GM19397 (cell line): ENCODE measurements around the gene SIRT5.
A peak's percentile ranks its signal among the peaks of the same experiment; 100 is the strongest.

Source experiments
- ATAC-seq: cut with Tn5 transposase; IDR thresholded peaks from one replicate; pipeline ENCODE4 v1.9.1; 2021; ENCODE audit warnings: mild to moderate bottlenecking, moderate library complexity; ENCODE audit not compliant: unreplicated experiment

The SIRT5 gene

GRCh38 chr6:13550656-13551055 is 23.7 kb upstream of the SIRT5 start:
- no peak for ATAC-seq

DNA sequence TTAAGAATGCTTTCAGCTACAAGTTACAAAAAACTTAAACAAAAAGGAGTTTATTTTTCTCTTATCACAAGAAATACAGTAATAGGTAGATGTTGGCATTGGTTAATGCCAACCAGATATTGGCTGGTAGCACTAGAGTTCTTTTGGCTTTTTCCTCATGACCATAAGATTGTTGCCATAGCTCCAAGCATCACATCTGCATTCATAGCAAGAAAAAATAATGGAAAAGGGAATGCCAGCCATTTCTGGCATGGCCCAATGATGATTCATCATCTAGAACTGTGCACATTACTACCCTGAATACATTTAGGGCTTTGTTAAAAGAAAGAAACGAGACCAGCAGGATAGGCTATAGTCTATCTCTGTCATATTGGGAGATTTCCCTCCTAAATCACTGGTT is 20.8 kb upstream of the SIRT5 start:
- ATAC-seq: no peak

- no peak for ATAC-seq
Measured at GRCh38 chr6:13554929-13555333, 19.5 kb upstream of the SIRT5 start.

GRCh38 chr6:13557841-13558240 is 16.6 kb upstream of the SIRT5 start:
- no peak for ATAC-seq

- no peak for ATAC-seq
Measured at GRCh38 chr6:13558718-13559117, 15.7 kb upstream of the SIRT5 start.

GRCh38 chr6:13559251-13559650 is 15.2 kb upstream of the SIRT5 start:
- ATAC-seq: no peak

GRCh38 chr6:13559968-13560650 is 14.3 kb upstream of the SIRT5 start:
- ATAC-seq: no peak

GRCh38 chr6:13560651-13561044 is 13.8 kb upstream of the SIRT5 start:
- no peak for ATAC-seq

DNA sequence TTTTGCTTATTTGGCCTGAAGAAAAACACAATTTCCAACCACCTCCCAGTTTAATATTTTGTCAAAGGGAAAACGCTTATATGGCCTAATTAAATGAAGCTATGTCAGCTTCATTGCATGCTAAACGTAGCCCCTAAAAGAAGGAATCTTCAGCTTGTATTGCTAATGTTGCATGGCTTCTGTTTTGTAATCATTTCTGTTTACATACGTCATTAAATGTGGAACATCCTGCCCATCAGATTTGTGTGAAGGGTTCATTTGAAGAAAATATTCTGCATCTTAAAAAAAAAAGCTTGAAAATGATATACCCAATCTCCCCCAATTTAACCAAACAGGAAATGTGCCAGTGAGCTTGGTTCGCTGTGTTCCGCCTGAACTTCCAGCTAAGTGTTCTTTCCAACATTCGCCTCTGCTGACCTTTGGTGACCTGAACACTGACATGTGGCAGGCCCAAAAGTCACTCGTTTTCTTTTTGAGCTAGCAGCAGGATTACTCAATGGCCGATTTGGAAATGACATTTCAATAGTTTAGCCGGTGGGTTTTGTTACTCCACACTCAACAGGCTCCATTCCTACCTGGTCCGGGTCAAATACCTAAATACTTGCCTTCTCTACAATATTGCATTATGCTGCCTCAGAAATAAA is 12.7 kb upstream of the SIRT5 start:
- ATAC-seq: no peak

GRCh38 chr6:13563009-13563408 is 11.4 kb upstream of the SIRT5 start:
- no peak for ATAC-seq

- no peak for ATAC-seq
Measured at GRCh38 chr6:13565921-13566320, 8.5 kb upstream of the SIRT5 start.

- ATAC-seq: no peak
Measured at GRCh38 chr6:13566500-13566899, 7.9 kb upstream of the SIRT5 start.

DNA sequence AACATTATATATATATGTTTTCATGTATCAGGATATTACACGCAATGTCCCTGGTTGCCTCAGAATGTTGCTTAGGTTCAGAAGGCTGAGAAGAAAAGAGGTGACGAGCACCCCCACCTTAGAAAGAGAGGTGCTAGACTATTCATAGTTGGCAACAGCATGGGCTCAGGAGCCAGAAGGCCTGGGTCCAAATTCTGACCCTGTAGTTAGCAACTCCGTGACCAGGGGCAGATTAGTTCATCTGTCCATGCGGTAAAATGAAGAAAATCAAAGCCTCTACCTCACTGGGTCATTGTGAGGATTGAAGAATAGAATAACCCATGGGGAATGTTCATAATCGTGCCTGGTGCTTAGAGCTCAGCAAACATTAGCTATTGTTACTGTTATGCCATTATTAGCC is 5.4 kb upstream of the SIRT5 start:
- no peak for ATAC-seq

- no peak for ATAC-seq
Measured at GRCh38 chr6:13572240-13572639, 2.2 kb upstream of the SIRT5 start.

DNA sequence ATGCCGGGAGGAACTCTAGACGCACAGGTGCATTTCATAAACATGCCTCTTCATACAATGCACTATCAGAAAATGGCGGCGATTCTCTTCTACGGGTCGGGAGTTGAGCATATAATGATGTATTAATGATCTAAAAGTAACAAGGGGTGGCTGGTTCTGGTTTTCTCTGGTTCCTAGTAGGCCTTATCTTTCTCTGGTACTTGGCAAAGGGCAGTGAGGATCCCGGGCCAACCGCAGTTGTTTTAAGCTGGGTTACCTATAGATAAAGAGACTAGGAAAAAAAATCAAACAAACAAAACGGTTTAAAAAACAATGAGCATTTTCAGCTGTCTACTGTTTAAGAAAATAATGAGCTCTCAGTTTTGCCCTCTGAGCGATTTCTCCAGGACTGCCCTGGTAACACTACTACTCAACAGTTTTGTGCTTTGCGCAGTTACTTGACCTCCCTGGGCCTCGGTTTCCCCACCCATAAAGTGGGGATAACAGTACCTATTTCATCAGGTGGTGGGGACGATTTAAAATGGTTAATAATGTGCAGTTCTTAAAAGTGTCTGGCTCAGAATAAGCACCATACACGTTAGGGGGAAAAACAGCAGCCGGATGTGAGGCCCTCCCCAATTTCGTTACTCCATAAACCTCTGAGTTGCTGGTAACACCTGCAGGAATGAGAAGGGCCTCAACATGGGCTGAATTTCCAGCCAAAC is 1.3 kb upstream of the SIRT5 start:
- no peak for ATAC-seq

- ATAC-seq: no peak
Measured at GRCh38 chr6:13573669-13574110, 711 bp upstream of the SIRT5 start.

- ATAC-seq: peak; percentile 84
Measured at GRCh38 chr6:13574149-13574570, 241 bp upstream of the SIRT5 start.

DNA sequence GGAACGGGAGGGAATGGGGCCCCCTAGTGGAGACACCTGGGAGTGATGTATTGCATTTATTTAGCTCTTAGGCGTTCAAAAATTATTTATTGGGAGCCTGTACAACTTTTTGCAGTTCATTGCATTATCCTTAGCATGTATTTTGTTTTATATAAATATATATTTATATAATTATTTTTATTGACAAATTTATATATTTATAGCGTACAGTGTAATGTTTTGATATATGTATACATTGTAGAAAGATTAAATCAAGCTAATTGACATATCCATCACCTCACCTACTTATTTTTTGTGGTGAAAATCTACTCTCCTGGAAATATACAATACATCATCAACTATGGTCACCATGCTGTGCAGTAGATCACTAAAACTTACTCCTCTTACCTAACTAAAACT is 975 bp downstream of the SIRT5 start:
- no peak for ATAC-seq

DNA sequence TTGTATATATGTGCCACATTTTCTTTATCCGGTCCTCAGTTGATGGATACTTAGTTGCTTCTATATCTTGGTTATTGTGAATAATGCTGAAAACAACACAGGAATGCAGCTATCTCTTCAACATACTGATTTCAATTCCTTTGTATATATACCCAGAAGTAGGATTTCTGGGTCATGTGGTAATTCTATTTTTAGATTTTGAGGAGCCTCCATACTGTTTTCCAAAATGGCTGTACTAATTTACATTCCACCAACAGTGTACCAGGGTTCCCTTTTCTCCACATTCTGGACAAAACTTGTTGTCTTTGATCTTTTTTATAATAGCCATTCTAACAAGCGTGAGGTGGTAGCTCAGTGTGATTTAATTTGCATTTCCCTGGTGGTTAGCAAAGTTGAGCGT is 1.6 kb downstream of the SIRT5 start:
- ATAC-seq: no peak

DNA sequence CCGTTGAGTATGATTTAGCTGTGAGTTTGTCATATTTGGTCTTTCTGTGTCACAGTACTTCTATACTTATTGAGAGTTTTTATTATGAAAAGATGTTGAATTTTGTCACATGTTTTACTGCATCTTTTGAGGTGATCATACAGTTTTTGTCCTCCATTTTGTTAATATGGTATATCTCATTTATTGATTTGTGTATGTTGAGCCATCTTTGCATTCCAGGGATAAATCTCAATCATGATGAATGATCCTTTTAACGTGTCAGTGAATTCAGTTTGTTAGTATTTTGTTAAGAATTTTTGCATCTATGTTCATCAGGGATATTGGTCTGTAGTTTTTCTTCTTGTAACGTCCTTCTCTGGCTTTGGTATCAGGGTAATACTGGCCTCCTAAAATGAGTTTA is 3.5 kb downstream of the SIRT5 start:
- ATAC-seq: no peak

DNA sequence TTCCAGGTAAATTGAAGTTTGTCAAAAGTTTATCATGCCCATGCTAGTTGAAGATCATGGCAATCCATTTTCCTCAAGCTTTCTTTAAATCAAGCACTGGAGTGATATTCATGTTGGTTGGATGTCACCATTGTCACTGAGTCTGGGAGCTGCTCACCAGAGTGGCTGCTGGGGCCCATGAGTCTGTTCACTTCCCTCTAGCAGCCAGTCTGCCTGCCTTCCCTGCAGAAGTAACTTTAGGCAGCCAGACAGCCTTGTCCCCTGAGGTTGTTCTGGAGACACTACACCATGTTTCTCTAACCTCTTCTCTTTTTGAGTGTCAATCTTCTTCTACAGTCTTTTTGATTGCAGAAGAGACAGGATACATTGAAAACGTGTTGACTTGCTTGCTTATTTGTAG is 5.5 kb downstream of the SIRT5 start:
- ATAC-seq: no peak

DNA sequence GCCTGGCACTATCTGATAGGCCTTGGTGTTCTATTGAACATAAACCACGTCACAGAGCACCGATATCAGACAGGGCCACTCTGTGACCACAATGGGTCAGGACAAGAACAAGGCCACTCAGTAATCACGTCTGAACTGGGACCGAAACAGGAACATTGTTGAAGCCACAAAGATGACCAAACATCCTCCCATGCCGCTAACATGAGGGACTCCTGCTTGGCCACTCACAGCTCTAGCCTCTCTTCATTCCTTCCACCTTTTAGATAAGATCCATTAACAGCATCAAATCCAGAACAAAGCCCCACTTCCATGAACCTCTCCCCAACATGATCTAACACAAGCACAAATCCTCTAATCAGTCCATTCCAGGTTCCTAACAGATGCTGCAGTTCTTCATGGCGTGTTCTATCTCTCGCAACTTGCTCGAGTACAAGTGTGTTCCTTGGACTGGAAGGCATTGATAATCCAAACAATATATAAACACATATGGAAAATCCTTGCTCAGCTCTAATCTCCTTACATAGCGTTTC is 7.4 kb downstream of the SIRT5 start:
- ATAC-seq: no peak
